Cerebellar nuclear complex (tissue), 1 donor: ENCODE measurements around the gene RHBDF1.

ENCODE experiments used
- DNase-seq, 2 experiments: peaks; one replicate each; lab custom pipeline; 2025; lab: John Stamatoyannopoulos, UW

RHBDF1 gene

DNA sequence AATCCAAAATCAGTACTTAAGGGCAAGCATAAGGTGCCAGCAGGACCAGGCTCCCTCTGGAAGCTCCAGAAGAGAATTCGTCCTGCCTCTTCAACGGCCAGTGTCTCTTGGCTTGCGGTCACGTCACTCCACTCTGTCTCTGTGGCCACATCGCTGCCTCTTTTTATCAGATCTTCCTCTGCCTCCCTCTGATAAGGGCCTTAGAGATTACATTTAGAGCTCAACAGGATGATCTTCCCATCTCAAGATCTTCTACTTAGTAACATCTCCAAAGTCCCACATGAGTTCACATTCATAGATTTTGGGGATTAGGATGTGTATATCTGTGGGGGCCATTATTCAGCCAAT is 22.5 kb upstream of the RHBDF1 start:
- DNase-seq: no peak

DNA sequence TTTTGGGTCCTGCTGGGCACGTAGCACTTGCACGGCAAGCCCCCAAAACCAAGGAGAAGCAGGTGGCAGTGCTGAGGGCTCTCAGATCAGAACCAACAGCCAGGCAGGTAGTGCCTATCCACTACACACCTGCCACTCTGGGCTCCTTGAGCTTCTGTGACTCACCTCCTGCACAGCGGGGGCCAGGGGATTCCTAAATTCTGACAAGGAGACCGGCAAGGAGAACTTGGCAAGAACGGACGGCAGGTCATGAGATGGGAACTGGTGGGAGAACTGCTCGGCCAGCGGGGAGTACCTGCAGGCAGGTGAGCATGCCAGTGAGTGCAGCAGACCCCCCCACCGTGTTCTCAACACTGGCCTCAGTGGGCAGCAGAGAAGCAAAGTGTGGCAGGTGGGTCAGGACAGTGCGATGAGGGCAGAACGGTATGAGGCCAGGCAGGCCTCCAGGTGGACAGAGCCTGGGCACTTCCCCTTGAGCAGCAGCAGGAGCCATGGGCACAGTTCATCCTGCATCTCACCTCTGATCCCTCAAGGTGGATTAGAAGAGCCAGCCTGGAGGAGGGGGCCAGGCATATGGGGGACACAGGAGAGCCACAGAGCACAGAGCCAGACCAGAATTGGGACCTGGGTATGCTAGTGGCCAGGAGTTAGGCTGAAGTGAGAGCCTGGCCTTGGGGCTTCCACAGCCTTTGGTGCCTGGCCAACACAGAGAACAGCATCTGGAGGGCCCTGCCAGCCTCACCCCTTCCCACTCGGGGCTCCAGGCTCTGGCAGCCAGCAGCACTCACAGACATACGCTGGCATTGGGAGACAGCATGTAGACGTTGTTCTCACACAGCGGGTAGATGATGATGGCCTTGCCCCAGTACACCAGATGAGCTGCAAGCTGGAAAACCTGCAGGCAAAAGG is 20.3 kb upstream of the RHBDF1 start:
- DNase-seq: no peak

DNA sequence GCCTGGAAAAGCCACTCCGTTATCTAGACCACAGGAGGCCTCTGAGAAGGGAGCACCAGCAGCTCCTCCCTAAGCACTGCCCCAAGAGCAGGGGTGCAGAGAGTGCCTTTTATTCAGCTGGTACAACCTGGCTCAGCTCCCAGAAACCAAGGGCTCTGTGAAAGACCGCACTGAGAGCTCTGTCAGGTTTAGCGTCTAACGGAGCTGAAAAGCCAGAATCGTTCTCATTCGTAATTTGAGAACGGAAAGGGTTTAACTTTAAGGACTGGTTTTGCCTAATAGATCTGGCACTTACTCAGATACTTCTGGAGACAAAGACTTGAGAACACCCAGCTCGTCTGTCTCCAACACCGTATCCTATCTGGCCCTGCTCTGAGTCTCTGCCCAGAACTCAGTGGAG is 19.1 kb upstream of the RHBDF1 start:
- peak in 1 of 2 experiments; percentile 27 for DNase-seq

DNA sequence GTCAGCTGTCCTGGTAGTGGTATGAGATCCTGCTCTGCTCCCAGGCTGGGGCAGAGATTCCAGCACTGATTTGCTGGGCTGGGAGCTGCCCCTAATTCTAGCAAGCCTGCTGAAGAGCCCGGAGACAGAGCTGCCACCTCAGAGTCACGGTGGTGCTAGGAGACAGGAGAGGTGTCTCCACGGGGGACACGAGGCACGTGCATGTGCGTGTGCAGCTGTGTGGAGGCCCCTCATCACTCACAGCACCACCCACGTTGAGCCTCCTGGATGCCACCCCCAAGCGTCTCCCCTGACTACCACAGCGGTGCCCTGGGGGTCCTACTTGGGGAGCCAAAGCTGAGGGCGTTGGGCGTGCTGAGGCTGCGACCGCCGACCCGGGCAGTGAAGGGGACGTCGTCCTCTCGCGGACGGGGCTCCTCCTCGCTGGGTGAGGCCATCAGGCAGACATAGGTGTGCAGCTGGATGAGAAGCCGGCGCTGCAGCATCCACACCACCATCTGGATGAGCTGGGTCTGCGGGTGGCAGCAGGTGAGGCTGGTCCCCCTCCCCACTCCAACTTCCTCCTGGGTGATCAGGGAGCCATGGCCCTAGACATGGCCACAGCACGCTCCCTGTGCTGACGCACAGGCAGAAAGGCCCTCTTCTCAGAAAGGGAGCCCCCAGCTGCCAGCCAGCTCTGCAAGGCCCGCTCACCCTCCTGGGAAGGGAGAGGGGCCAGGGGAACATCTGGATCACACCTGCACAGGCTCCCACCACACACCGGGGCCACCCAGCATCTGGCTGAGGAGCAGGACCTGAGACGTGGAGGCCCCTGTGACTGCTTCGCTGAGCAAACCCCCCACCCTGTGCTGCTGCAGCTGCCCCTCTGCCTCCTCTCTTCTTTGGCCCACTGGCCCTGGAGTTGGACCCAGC is 17.2 kb upstream of the RHBDF1 start:
- DNase-seq: no peak

DNA sequence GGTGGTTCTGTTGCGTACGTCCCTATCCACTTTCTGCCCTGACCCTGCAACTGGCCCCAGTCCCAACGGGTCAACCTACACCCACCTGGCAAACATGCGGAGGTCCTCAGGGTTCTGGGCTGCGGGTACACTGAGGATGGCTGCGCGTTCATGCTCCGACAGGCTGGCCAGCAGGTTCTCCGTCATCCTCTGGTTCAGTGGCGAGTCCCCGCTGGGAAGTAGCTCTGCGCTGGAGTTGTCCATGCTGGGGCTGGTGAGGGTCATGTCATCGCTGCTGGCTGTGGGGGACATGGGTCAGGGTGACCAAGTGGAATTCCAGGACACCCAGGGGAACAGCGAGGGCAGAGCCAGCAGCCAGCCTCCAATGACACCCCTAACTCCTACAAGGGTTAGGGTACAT is 16.2 kb upstream of the RHBDF1 start:
- no peak for DNase-seq

DNA sequence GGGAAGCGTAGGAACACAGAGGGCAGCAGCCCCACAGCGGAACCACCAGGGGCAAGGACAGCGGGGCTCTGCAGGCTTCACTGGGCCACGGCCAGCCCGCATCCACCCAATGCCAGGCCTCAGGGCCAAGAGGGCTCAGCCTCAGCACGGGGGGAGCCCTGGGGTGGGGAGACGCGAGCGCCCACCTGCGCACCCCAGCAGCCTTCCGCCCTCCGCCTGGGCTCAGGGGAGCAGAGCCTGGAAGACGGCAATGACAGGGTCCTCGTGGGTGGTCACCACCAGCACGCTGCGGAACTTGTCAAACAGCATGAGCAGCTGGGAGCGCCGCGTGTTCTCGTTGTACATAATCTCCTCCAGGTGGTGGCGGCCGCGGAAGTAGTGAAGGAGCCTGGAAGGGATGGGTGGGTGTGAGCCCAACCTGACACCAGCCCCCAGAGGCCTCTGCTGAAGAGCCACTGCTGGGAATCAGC is 14.1 kb upstream of the RHBDF1 start:
- DNase-seq: no peak

DNA sequence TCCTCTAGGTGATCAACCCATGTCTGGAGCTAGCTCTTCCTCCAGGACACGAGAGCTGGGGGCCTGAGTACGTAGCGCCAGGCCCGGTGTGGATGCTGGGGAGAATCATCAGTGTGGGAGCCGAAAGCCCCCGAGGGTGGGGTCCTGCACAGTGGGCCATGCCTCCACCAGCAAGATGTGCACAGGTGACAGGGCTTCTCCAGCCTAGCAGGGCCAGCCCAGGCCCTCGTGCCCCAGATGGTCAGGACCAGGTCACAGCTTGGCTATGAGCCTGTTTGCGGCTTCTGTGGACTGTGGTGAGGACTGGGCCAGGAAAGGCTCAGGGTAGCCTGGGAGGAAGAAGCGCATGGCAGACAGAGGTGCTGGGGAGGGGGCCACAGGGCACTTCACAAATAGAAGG is 13.4 kb upstream of the RHBDF1 start:
- peak in 1 of 2 experiments; percentile 31 for DNase-seq

DNA sequence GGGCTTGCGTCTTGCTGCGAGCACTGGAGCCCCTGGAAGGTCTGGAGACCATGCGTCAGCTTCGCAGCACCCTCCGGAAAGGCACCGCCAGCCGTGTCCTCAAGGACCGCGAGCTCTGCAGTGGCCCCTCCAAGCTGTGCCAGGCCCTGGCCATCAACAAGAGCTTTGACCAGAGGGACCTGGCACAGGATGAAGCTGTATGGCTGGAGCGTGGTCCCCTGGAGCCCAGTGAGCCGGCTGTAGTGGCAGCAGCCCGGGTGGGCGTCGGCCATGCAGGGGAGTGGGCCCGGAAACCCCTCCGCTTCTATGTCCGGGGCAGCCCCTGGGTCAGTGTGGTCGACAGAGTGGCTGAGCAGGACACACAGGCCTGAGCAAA is 13.0 kb upstream of the RHBDF1 start:
- DNase-seq: no peak

DNA sequence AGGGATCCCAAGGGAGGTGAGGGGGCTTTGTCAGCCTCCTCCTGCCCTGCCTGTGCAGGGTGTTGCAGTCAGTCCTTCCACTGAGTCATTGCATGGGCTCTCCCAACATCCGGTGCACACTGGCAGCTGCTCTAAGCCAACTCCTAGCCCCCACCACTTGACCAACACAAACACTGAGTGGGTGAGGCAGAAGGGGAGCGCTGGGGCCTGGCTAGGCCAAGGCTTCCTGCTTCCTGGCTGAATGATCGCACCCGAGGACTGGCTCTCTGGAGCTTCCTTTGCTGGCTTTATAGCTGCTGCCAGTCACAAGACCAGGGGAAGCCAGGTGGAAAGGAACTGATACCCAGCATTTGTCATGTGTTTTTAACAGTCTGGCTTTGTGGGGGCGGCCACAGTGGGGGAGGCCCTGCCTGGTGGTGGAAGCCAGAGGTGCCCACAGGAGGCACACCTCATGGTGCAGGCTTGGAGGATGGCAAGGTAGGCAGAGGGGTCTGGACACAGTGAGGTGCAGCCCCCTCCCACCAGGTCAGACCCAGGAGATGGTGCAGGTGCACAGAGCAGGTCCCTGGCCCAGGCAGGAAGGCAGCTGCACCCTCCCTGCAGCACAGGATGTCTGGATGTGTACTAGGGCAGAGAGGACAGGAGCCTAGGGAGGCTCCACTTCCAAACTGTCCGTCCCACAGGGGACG is 12.4 kb upstream of the RHBDF1 start:
- no peak for DNase-seq

DNA sequence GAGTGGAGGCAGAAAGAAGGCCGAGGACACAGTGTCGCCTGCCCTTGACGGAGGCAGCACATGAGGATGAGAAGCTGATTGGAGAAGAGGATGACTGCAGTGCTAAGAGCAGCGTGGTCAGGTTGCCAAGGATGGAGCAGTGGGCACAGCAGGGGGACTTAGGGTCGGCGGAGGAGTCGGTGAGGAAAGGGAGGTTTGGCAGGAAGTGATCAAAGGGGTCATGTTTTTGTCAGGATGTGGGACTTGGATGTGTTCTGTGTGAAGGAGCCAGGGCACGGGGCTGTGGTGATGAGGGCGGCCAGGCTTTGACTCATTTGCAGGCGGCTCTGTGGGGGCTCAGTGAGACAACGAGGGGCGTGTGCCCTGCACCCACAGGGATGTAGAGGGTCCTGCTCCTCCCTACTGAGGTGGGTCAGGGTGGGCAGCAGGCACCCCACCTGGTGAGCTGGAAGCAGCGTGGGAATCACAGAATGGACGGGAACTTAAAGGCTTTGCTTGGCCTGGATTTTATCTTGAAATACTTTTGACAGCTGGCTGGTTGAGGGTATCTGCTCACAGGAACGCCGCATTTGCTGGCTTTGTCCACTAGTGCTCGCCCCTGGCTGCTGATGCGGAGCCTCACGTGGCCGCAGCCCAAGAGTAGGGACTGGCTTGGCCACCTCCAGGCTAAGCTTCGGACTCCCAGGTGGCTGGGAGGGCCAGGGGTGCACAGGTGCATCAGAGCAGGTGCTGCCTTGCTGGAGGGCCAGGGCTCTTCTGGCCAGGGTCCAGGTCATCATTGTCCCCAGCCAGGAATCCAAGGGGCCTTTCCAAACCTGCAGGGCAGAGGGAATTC is 11.6 kb upstream of the RHBDF1 start:
- DNase-seq: no peak

DNA sequence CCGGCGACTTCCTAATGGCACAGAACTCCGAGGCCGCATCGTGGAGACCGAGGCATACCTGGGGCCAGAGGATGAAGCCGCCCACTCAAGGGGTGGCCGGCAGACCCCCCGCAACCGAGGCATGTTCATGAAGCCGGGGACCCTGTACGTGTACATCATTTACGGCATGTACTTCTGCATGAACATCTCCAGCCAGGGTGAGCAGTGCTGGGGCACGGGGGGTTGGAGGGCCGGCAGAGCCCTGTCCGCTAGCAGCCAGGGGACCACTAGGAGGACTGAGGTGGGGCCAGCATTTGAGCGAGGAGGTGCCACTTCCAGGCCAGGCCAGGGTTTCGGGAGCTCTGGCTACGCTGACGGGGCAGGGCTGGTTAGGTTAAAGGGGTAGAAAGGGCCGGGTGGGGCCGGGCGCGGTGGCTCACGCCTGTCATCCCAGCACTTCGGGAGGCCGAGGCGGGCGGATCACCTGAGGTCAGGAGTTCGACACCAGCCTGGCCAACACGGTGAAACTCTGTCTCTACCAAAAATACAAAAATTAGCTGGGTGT is 10.7 kb upstream of the RHBDF1 start:
- DNase-seq: no peak

DNA sequence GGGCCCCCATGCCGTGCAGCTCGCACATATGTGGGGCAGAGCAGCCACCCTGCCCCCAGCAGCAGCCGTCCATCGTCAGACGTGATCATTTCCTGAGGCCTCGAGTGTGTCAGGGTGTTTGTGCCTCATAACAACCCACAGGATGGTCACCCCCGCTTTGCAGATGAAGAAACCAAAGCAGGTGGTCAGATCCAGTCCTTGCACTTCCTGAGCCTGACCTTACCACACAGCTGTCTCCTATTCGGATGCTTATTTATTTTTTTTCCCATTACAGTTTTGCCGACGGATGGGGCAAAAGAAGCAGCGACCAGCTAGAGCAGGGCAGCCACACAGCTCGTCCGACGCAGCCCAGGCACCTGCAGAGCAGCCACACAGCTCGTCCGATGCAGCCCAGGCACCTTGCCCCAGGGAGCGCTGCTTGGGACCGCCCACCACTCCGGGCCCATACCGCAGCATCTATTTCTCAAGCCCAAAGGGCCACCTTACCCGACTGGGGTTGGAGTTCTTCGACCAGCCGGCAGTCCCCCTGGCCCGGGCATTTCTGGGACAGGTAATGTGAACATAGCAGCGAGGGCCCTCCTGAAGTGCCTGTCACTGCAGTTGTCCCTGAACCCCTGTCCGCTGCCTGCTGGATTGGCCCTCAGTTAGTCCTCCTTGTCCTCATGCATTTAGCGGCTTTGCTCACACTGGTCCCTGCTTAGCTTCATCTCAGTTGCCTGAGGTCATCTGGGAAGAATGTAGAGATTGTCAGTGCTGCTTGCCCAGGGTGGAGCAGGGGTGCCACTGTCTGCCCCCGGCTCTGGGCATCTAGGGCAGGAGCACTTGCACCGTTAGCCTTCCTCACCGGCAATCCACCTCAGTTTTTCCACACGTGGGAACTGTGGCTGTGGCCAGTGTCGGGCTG is 7.0 kb upstream of the RHBDF1 start:
- no peak for DNase-seq

DNA sequence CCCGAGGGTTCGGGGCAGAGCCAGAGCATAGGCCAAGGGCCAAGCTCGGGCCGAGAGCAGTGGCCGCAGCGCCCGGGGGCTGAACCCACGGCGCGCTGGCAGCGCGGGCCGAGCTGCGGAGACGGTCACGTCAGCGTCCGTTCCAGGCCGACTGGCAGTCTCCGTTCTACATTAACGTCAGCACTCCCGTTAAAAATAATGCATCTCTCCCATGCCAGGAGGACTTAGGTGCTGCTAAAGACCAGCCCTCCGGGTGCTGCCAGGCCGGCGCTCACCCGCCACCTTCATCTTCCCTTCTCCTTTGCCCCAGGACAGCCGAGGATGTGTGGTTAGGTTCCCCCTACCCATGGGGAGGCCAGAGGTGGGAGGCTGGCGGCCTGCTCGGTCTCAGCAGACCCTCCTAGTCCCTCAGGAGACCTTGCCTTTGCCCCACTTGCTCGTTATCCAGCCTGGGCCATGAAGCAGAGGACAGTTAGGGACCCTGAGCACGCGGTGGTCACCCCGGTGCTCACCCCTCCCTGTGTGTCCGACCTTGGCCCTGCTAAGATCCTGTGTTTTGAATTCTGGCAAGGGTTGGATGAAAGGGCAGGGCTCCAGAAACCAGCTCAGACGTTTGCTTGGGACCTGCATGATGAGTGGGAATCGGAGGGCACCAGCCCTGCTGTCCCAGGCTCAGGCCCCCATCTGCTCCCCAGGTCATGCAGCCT is 6.2 kb upstream of the RHBDF1 start:
- no peak for DNase-seq

DNA sequence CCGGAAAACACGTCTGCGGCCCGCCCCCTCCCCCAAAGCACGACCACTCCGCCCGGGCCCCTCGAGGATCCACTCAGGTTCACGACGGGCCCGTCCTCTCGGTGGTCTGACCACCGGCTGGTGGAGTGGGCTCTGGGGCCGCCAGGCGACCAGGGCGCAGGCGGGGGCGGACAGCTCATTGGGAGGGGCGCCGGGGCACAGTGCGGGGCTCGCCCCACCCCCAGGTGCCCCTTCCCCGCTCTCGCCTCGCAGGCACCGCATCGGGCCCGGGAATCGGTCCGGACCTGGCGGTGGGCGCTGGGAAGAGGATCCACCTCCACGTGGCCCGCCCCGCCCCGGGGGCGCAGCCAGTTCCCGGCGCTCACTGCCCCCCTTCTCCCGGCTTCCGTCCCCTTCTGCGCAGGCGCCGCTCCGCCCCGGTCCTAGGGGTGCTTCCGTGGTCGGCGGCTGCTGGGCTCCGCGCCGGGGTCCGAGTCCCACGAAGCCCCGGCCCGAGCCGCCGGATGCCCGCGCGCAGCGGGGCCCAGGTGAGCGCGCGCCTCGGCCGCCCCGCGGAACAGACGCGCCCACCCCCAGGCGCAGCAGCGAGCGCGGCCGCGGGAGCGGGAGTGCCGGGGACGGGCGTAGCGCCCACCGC is 5.5 kb upstream of the RHBDF1 start, which contains the start of gene MPG:
TSS of gene MPG (plus strand) at position 419 of the 637 bp plus-strand sequence. CDS start at position 504, 85 bp downstream.
- DNase-seq: no peak

DNA sequence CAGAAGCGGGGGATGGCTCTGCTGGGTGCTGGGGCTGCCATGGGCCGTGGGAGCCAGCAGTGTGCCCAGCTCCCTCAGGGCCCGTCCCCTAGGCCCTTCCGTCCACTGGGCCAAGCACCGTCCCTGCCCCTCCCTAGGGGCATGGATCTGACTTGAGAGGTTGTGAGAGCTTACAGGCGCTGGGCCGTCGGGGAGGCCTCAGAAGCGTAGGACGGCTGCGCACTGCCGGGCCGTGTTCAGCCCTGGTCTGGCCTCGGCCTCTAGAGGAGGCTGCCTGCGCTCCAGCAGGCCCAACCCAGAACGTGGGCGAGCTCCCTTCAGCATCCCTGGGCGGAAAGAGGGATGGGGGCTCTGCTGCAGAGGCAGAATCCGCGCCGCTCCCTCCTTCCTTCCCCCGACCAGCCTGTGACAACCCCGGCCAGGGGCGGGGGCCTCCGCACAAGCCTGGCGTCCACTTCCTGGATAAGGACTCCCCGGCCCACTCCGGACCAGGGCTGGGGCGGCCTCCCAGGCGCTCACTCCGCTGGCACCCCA is 4.9 kb upstream of the RHBDF1 start:
- DNase-seq: no peak

DNA sequence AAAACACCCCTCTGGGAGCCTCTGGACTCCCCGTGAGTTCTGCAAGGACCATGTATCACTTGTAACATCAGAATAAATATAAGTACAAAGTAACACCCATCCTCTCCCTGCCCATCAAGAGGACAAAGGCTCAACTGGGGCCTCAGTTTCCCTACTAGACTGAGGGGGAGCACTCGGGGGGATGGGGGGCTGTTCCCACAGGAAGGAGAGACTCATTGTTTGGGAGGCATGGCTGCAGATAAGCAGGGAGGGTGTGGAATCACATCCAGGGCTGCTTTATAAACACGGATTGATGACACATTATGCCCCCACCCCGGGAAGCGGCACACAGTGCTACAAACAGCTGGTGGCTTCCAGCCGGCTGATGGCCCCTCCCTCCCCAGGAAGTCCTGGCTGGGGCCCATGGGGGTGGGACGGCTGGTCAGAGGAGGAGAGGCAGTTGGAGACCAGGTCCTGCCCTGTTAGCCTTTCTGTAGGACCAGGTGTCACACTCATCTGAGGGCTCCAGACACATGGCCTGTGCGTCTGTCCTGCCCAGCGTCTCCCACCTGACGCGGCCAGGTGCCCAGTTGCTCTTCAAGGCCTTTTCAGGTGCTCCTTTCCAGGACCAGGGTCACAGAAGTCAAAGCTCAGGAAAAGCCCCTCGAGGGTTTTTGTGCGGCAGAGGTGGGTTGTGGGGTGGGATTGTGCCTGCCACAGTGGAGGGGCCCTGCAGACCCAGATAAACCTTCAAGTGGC is 4.3 kb upstream of the RHBDF1 start:
- DNase-seq: no peak

DNA sequence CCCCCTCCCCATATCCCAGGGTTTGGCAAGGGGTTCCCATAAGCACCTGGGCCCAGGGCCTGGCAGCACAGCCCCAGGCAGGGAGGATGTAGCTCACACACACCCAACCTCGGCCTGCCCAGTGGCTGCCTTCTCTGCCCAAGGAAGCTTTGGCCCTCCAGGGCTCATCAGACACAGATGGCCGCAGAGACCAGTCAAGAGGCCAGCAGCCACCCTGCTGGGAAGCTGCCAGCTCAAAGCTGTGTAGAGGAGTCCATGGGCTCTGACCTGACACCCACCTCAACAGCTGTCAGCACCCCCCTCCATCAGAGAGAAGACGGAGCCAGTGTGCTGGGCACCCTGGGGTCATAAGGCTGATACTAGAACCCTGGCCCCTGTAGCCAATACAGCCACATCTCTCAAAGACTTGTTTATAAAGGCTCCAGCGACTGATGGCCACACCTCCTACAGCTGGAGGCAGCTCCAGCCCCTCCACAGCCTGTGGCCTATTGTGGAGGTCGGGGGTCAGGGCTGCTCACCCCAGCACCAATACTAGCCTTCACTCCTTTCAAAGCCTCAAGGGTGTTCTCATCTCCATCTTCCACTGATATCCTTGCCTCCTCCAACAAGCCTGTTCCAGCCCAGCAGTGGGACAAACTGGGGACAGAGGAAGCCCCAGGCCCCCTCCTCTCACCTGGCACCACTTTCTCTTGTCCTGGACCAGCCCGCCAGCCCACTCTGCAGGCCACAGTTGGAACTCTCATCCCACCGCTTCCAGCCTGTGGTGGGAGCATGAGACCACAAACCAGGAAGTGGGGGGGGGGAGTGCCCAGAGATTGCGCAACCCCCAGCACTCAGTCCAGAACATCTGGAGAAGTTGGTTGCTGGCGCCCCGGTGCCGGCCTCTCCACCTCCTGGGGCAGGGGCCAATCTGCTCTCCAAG is 3.4 kb upstream of the RHBDF1 start:
- DNase-seq: no peak
